HG03139 (cell line): ENCODE results near the gene SLC16A8.

Source experiments
- ATAC-seq: cut with Tn5 transposase; IDR thresholded peaks from one replicate; pipeline ENCODE4 v1.9.1; 2021; ENCODE audit not compliant: unreplicated experiment

Gene SLC16A8

GRCh38 chr22:38074181-38075104 is 9.5 kb downstream of the SLC16A8 start:
- no peak for ATAC-seq

GRCh38 chr22:38073150-38074130 is 10.5 kb downstream of the SLC16A8 start:
- ATAC-seq = no peak

- ATAC-seq = no peak
These were observed 11.4 kb downstream of the SLC16A8 start for GRCh38 chr22:38072322-38073149.

- ATAC-seq = no peak
These were observed 12.3 kb downstream of the SLC16A8 start for GRCh38 chr22:38071421-38072321.

- no peak for ATAC-seq
These were observed 13.6 kb downstream of the SLC16A8 start for GRCh38 chr22:38070250-38070921.

GRCh38 chr22:38069372-38070249 is 14.4 kb downstream of the SLC16A8 start:
- no peak for ATAC-seq

- no peak for ATAC-seq
These were observed 15.2 kb downstream of the SLC16A8 start for GRCh38 chr22:38068641-38069371.

- ATAC-seq = no peak
These were observed 16.1 kb downstream of the SLC16A8 start for GRCh38 chr22:38067761-38068360.

GRCh38 chr22:38067028-38067415 is 17.0 kb downstream of the SLC16A8 start:
- ATAC-seq = no peak

- ATAC-seq = no peak
These were observed 17.5 kb downstream of the SLC16A8 start for GRCh38 chr22:38066381-38067027.

GRCh38 chr22:38065539-38065938 is 18.4 kb downstream of the SLC16A8 start:
- no peak for ATAC-seq

GRCh38 chr22:38062791-38063190 is 21.2 kb downstream of the SLC16A8 start:
- no peak for ATAC-seq

GRCh38 chr22:38056969-38057891 is 26.8 kb downstream of the SLC16A8 start, which contains the start of gene PICK1:
TSS of gene PICK1 (plus strand) at chr22:38057404. CDS start at chr22:38057810, 406 bp downstream.
- ATAC-seq = no peak

- no peak for ATAC-seq
These were observed 31.8 kb downstream of the SLC16A8 start for GRCh38 chr22:38051900-38052862.
